Transverse colon (tissue), 4 donors: Measurements from ENCODE around the gene CCDC9B. TPM values are rescaled to one million over a fixed set of nuclear protein-coding genes. Genes with fewer than 3 reads are reported as not detected.

ENCODE experiments used
- DNase-seq: peaks from one replicate; pipeline ENCODE4 v3.0.0-alpha.2; 2019
- H3K27ac ChIP-seq, 4 donors: fragments of 200-600 bp; sonication (generic); 2 replicates each; pipeline ENCODE4 v1.5.1; 2016 to 2018; ENCODE audit warnings: inconsistent platforms in 4 of 4
- H3K27me3 ChIP-seq: fragments of 200-600 bp; sonication (generic); 2 replicates; pipeline ENCODE4 v1.5.1; 2017; ENCODE audit warnings: inconsistent platforms
- H3K36me3 ChIP-seq, 4 donors: fragments of 200-600 bp; sonication (generic); 2 replicates each; pipeline ENCODE4 v1.5.1; 2017 to 2019; ENCODE audit warnings: inconsistent platforms in 4 of 4
- H3K4me1 ChIP-seq, 4 donors: fragments of 200-600 bp; sonication (generic); 2 replicates each; pipeline ENCODE4 v1.5.1; 2017 to 2020; ENCODE audit warnings: inconsistent platforms in 4 of 4
- H3K4me3 ChIP-seq, 4 donors: fragments of 200-600 bp; sonication (generic); 1 replicate in 1 of 4; 2 replicates in 3 of 4; pipeline versions ENCODE4 v1.5.1 to v1.6.1; 2017 to 2019; ENCODE audit warnings: inconsistent platforms in 4 of 4
- H3K9me3 ChIP-seq, 2 donors: fragments of 200-600 bp; sonication (generic); 2 replicates each; pipeline ENCODE4 v1.5.1; 2017 to 2019; ENCODE audit warnings: inconsistent platforms in 2 of 2
- CTCF ChIP-seq, 5 experiments: fragments of 200-600 bp in 3 of 5; fragments of 450-650 bp in 2 of 5; sonication (generic) in 3 of 5; IDR thresholded peaks; 1 replicate in 2 of 5; 2 replicates in 3 of 5; pipeline ENCODE4 v1.5.1; 2016 to 2017; ENCODE audit warnings: antibody characterized with exemption in 5 of 5, inconsistent platforms in 3 of 5, mild to moderate bottlenecking in 2 of 5, moderate library complexity in 1 of 5
- EP300 ChIP-seq: sonication (generic); formaldehyde crosslinking; IDR thresholded peaks from one replicate; pipeline ENCODE4 v1.6.1; 2017; ENCODE audit warnings: antibody characterized with exemption, low read depth
- POLR2A ChIP-seq: fragments of 450-650 bp; IDR thresholded peaks from one replicate; pipeline ENCODE4 v1.6.1; 2016; ENCODE audit warnings: antibody characterized with exemption, mild to moderate bottlenecking, moderate library complexity
- POLR2AphosphoS5 ChIP-seq, 3 donors: sonication (generic); formaldehyde crosslinking; IDR thresholded peaks; one replicate each; pipeline ENCODE4 v1.6.1; 2016; ENCODE audit warnings: antibody characterized with exemption in 3 of 3
- WGBS, 2 donors: methylation state at CpG; one replicate each; pipeline ENCODE4 v1.1.5; 2018; ENCODE audit warnings: low coverage in 1 of 2; 5-methylcytosine and 5-hydroxymethylcytosine counted together
- in situ Hi-C, 4 donors: fragments of 200-750 bp; cut with MboI; loops; one replicate each; pipeline versions ENCODE4 v1.15.0 to v1.15.1; 2017; ENCODE audit warnings: low sequenced_read_pairs in 3 of 4, low pct_ligation_motif_present in 1 of 4, low pct_unique_long_range_greater_than_20kb in 1 of 4
- intact Hi-C: fragments of 100-400 bp; cut with DNase I; formaldehyde crosslinking; loops from one replicate; pipeline ENCODE4 v1.15.1; 2023; ENCODE audit warnings: low total_unique reads
- total RNA-seq, 4 donors: library from RNA; depleted of rRNA; stranded (reverse); fragments of >200 nt; gene quantifications; one replicate each; pipeline ENCODE4 v1.1.0, GENCODE V29; 2016

CCDC9B gene
- total RNA-seq, 4 donors from 2014 or later = 22.0 to 49.4 (median 36.9) TPM

GRCh38 chr15:40302981-40303380 lies 37.8 kb downstream of the CCDC9B start:
- in situ Hi-C loops = loop anchor here in 1 of 4 donors (25.0 kb wide), 1 partner anchor 109 kb away; the partner anchor contains the start of gene IVD
- DNase-seq = no peak
- no peaks in the 10 kb centered on the region for H3K27me3 ChIP-seq
- peaks cover 0 to 9% (median 0%) of the 10 kb centered on the region in 4 donors for H3K4me1 ChIP-seq
- 52% methylated on average over 10 of the region's 11 CpGs; no CpG with 5 or more reads in 1 of the 2 donors for WGBS, 2 donors
- H3K9me3 ChIP-seq = no peaks in the 10 kb centered on the region
- no peak for TF ChIP-seq EP300
- TF ChIP-seq POLR2AphosphoS5 (IDR thresholded peaks at IDR 0.05) = no peak
- TF ChIP-seq POLR2A = no peak
- TF ChIP-seq CTCF (IDR thresholded peaks at IDR 0.05) = no peak
- H3K36me3 ChIP-seq = no peaks in the 10 kb centered on the region
- H3K27ac ChIP-seq = no peak overlapping the region
- H3K4me3 ChIP-seq = no peak overlapping the region
- intact Hi-C loops = no loop called here

GRCh38 chr15:40302288-40302886 lies 38.4 kb downstream of the CCDC9B start:
- no peaks in the 10 kb centered on the region for H3K36me3 ChIP-seq
- TF ChIP-seq EP300 (no peak), CTCF (IDR thresholded peaks at IDR 0.05) (no peak), POLR2AphosphoS5 (IDR thresholded peaks at IDR 0.05) (no peak), POLR2A (no peak)
- 88% methylated on average over 16 of the region's 19 CpGs; no CpG with 5 or more reads in 1 of the 2 donors for WGBS, 2 donors
- H3K4me1 ChIP-seq = peaks cover 0 to 4% (median 0%) of the 10 kb centered on the region in 4 donors
- no peaks in the 10 kb centered on the region for H3K9me3 ChIP-seq
- H3K4me3 ChIP-seq = no peak overlapping the region
- no peaks in the 10 kb centered on the region for H3K27me3 ChIP-seq
- intact Hi-C loops = no loop called here
- H3K27ac ChIP-seq = no peak overlapping the region
- no peak for DNase-seq
- in situ Hi-C loops = loop anchor here in 1 of 4 donors (25.0 kb wide), 1 partner anchor 110 kb away; the partner anchor contains the start of gene IVD

DNA sequence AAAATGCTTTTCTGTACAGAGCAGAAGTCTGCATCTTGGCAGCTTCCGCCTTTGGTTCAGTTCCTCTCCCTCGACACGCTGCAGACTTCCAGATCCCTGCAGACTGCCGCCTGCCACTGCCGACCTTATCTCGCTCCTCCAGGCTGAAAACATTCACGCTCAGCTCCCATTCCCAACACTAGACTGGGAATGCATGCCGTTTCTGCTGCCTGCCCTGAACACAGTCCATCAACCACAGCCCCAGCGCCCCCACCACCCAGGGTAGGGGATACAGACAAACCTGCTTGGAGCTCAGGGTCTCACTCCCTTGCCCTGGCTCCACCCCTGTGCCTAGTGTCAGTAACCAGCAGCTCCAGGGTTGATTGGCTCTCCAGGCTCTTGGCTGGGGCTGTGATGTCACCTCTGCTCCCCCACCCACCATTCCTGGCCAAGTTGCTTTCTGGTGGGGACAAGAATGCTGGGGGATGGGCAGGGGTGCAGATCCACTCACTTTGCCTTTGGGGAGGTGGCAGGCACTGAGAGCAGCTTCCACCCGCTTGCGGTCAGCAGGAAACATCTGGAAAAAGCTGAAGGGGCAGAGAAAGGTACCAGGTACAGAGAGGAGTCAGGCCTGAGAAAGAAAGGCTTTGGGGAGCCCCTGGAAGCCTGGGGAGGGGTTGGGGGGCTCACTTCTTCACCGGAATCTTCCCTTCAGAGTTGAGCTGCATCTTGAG lies 39.1 kb downstream of the CCDC9B start:
- intact Hi-C loops = no loop called here
- DNase-seq = no peak

More for the DNA sequence above, 39.1 kb downstream of the CCDC9B start:
- TF ChIP-seq CTCF (IDR thresholded peaks at IDR 0.05) (no peak), POLR2A (no peak), POLR2AphosphoS5 (IDR thresholded peaks at IDR 0.05) (no peak), EP300 (no peak)
- in situ Hi-C loops = loop anchor here in 1 of 4 donors (25.0 kb wide), 1 partner anchor 111 kb away; the partner anchor contains the start of gene IVD
- Histone ChIP-seq H3K9me3 (no peaks in the 10 kb centered on the region), H3K36me3 (no peaks in the 10 kb centered on the region), H3K27me3 (no peaks in the 10 kb centered on the region), H3K27ac (no peak overlapping the region), H3K4me1 (peaks cover 0 to 4% (median 0%) of the 10 kb centered on the region in 4 donors), H3K4me3 (no peak overlapping the region)
- 86% methylated on average over 12 of the region's 12 CpGs; no CpG with 5 or more reads in 1 of the 2 donors for WGBS, 2 donors
